Measurements from ENCODE around the gene MEF2B.
A peak's percentile ranks its signal among the peaks of the same experiment; 100 is the strongest.

Gene MEF2B

GRCh38 chr19:19120308-19121231, 49.5 kb downstream of the MEF2B start:
- Histone ChIP-seq H3K79me2 (ENCODE audit: insufficient read depth, low read length) (no peaks in the 10 kb centered on the region), H3K36me3 (ENCODE audit: insufficient read depth, low read length) (peaks cover 40% of the 10 kb centered on the region), H2AFZ (ENCODE audit: low read depth, low read length) (no peak overlapping the region), H3K4me1 (ENCODE audit: insufficient read depth, low read length) (no peaks in the 10 kb centered on the region), H3K4me2 (ENCODE audit: insufficient read depth, low read length) (no peak overlapping the region), H4K20me1 (ENCODE audit: insufficient read depth, low read length) (no peaks in the 10 kb centered on the region), H3K27ac (ENCODE audit: low read length) (no peak overlapping the region), H3K9ac (ENCODE audit: low read depth, low read length) (no peak overlapping the region), H3K4me3 (ENCODE audit: low read depth in 1 of 2, low read length in 2 of 2) (no peak overlapping the region), H3K27me3 (ENCODE audit: insufficient read depth, low read length, poor library complexity) (no peaks in the 10 kb centered on the region), H3K9me3 (ENCODE audit: insufficient read depth, low read length, severe bottlenecking) (peaks cover 10% of the 10 kb centered on the region)
- DNase-seq = peak; percentile 79
- ATAC-seq (ENCODE audit: insufficient read depth, low read depth) = peak; percentile 85
- no peak for TF ChIP-seq EZH2 (IDR thresholded peaks at IDR 0.05; ENCODE audit: borderline replicate concordance, low read depth, low read length, severe bottlenecking)
- no peak for TF ChIP-seq CTCF (IDR thresholded peaks at IDR 0.05; ENCODE audit: borderline replicate concordance, extremely low read depth, low read length, poor library complexity, severe bottlenecking)

GRCh38 chr19:19119325-19120237, 50.5 kb downstream of the MEF2B start:
- Histone ChIP-seq H3K27me3 (ENCODE audit: insufficient read depth, low read length, poor library complexity) (no peaks in the 10 kb centered on the region), H4K20me1 (ENCODE audit: insufficient read depth, low read length) (no peaks in the 10 kb centered on the region), H3K9me3 (ENCODE audit: insufficient read depth, low read length, severe bottlenecking) (peaks cover 10% of the 10 kb centered on the region), H3K79me2 (ENCODE audit: insufficient read depth, low read length) (no peaks in the 10 kb centered on the region), H3K4me3 (ENCODE audit: low read depth in 1 of 2, low read length in 2 of 2) (no peak overlapping the region), H3K36me3 (ENCODE audit: insufficient read depth, low read length) (peaks cover 40% of the 10 kb centered on the region), H3K4me2 (ENCODE audit: insufficient read depth, low read length) (no peak overlapping the region), H3K4me1 (ENCODE audit: insufficient read depth, low read length) (no peaks in the 10 kb centered on the region), H3K9ac (ENCODE audit: low read depth, low read length) (no peak overlapping the region), H2AFZ (ENCODE audit: low read depth, low read length) (no peak overlapping the region), H3K27ac (ENCODE audit: low read length) (no peak overlapping the region)
- ATAC-seq (ENCODE audit: insufficient read depth, low read depth) (no peak), DNase-seq (no peak)
- TF ChIP-seq EZH2 (IDR thresholded peaks at IDR 0.05; ENCODE audit: borderline replicate concordance, low read depth, low read length, severe bottlenecking) (no peak), CTCF (IDR thresholded peaks at IDR 0.05; ENCODE audit: borderline replicate concordance, extremely low read depth, low read length, poor library complexity, severe bottlenecking) (no peak)

GRCh38 chr19:19115954-19116353, 54.1 kb downstream of the MEF2B start:
- DNase-seq (peak; percentile 42), ATAC-seq (ENCODE audit: insufficient read depth, low read depth) (peak; percentile 35; the same call in 1 of the 3 replicates)
- no peak overlapping the region for H3K9ac ChIP-seq (ENCODE audit: low read depth, low read length)

More at GRCh38 chr19:19115954-19116353, 54.1 kb downstream of the MEF2B start:
- Histone ChIP-seq H2AFZ (ENCODE audit: low read depth, low read length) (no peak overlapping the region), H3K27ac (ENCODE audit: low read length) (no peak overlapping the region), H3K4me2 (ENCODE audit: insufficient read depth, low read length) (no peak overlapping the region), H3K9me3 (ENCODE audit: insufficient read depth, low read length, severe bottlenecking) (no peaks in the 10 kb centered on the region), H3K4me3 (ENCODE audit: low read depth in 1 of 2, low read length in 2 of 2) (no peak overlapping the region), H3K79me2 (ENCODE audit: insufficient read depth, low read length) (no peaks in the 10 kb centered on the region), H3K4me1 (ENCODE audit: insufficient read depth, low read length) (no peaks in the 10 kb centered on the region), H3K27me3 (ENCODE audit: insufficient read depth, low read length, poor library complexity) (no peaks in the 10 kb centered on the region), H4K20me1 (ENCODE audit: insufficient read depth, low read length) (no peaks in the 10 kb centered on the region), H3K36me3 (ENCODE audit: insufficient read depth, low read length) (peaks cover 22% of the 10 kb centered on the region)
- no peak for TF ChIP-seq EZH2 (IDR thresholded peaks at IDR 0.05; ENCODE audit: borderline replicate concordance, low read depth, low read length, severe bottlenecking)
- TF ChIP-seq CTCF (IDR thresholded peaks at IDR 0.05; ENCODE audit: borderline replicate concordance, extremely low read depth, low read length, poor library complexity, severe bottlenecking) = peak; percentile 70
